Islet of Langerhans (tissue), 1 donor: ENCODE measurements around the gene TDRD6.
"Not testable (repeated sequence)": the region's sequence is repeated elsewhere in the genome, so short reads cannot be mapped to it uniquely, and the experiment has no call there.

Source experiments
- FAIRE-seq: peaks from one replicate; lab custom pipeline; 2011; peaks lifted over from hg19 to GRCh38; lab: Jason Lieb, UNC

TDRD6 gene, protein sequence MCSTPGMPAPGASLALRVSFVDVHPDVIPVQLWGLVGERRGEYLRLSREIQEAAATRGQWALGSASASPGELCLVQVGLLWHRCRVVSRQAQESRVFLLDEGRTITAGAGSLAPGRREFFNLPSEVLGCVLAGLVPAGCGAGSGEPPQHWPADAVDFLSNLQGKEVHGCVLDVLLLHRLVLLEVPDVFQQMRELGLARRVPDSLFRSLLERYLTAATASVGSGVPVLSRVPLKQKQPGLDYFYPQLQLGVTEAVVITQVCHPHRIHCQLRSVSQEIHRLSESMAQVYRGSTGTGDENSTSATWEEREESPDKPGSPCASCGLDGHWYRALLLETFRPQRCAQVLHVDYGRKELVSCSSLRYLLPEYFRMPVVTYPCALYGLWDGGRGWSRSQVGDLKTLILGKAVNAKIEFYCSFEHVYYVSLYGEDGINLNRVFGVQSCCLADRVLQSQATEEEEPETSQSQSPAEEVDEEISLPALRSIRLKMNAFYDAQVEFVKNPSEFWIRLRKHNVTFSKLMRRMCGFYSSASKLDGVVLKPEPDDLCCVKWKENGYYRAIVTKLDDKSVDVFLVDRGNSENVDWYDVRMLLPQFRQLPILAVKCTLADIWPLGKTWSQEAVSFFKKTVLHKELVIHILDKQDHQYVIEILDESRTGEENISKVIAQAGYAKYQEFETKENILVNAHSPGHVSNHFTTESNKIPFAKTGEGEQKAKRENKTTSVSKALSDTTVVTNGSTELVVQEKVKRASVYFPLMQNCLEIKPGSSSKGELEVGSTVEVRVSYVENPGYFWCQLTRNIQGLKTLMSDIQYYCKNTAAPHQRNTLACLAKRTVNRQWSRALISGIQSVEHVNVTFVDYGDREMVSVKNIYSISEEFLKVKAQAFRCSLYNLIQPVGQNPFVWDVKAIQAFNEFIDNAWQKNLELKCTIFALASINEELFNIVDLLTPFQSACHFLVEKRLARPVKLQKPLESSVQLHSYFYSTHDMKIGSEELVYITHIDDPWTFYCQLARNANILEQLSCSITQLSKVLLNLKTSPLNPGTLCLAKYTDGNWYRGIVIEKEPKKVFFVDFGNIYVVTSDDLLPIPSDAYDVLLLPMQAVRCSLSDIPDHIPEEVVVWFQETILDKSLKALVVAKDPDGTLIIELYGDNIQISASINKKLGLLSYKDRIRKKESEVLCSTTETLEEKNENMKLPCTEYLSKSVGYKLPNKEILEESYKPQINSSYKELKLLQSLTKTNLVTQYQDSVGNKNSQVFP (N-terminal part only)

DNA sequence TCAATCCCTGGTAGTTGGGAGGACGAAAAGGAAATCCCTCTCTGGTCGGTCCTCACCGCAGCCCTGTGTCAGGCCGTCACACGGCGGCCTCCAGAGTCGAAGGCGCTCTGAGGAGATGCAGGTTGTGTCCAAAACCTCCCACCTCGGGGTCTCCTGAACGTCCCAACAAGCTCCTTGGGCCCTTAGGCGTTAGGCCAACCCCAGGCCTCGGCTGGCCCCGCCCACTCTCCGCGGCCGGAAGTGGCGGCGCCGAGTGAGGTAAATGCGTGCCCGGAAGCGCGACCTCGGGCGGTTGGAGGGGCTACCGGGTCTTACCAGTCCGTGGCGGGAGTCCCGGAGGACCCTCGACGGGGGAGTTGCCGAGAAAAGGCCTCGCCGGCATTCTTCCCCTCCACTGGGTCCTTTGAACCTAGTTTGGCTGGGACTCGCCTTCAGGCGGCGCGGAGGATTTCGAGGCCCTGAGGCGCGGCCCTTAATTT lies at the start of gene TDRD6:
Gene TDRD6 (plus strand): TSS at position 267 of the 479 bp plus-strand sequence. CDS start 244 bp downstream, outside the sequence.
- FAIRE-seq, result no peak

DNA sequence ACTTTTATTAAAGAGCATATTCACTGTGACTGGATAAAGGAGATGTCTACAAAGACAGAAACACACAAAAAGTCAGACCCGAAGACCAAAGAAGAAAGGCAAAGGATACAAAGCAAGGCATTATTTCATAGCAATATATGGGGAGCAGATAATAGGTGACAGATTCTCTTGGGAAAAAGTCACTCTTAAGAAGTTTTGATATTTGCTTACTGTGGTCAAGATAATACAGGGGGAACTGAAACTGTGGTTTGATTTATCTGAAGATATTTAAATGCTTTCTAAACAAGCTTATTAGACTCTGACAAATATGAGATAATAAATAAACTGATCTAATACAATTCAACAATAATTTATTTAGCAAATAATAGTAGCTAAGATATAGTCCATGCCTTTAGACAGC lies 49.8 kb upstream of the TDRD6 start:
- peak; percentile 5 for FAIRE-seq

DNA sequence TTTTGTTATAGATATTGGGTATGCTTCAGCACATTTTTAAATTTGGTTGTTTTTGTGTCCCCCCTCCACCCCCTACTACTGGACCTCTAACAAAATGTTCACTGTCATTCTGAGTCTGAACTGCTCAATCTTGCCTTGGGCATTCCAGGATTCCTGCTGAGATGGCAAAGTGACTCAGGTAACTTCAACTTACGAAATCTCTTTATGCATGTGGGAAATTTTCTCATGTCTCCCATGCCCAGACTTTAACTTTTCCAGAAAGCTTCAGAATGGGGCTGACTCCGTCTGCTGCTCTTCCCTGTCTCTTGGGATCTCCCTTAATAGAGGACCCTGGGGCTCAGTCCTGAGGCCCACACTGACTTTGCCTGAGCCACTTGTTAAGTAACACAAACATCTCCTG lies 49.0 kb upstream of the TDRD6 start:
- no peak for FAIRE-seq

- FAIRE-seq, result no peak
Observed at GRCh38 chr6:46642928-46643751, 44.5 kb upstream of the TDRD6 start.

DNA sequence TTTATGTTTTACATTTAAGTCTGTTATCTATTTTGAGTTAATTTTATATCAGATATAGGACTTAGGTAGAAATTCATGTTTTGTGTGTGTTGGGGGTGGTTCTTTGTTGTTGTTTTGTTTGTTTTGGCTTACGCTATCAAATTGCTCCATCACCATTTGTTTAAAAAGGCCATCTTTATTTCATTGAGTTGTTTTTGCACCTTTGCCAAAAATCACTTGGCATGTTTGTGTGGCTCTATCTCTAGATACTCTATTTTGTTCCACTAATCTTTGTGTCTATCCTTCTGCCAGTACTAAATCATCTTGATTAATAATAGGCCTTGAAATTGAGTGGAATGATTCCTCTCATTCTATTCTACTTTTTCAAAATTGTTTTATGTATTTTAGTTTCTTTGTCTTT lies 42.4 kb upstream of the TDRD6 start:
- no peak for FAIRE-seq

DNA sequence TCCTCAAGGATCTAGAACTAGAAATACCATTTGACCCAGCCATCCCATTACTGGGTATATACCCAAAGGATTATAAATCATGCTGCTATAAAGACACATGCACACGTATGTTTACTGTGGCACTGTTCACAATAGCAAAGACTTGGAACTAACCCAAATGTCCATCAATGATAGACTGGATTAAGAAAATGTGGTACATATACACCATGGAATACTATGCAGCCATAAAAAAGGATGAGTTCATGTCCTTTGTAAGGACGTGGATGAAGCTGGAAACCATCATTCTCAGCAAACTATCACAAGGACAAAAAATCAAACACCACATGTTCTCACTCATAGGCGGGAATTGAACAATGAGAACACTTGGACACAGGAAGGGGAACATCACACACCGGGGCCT lies 39.6 kb upstream of the TDRD6 start:
- FAIRE-seq, result not testable (repeated sequence)

- FAIRE-seq, result peak; percentile 98
Observed at GRCh38 chr6:46648869-46649492, 38.7 kb upstream of the TDRD6 start.

DNA sequence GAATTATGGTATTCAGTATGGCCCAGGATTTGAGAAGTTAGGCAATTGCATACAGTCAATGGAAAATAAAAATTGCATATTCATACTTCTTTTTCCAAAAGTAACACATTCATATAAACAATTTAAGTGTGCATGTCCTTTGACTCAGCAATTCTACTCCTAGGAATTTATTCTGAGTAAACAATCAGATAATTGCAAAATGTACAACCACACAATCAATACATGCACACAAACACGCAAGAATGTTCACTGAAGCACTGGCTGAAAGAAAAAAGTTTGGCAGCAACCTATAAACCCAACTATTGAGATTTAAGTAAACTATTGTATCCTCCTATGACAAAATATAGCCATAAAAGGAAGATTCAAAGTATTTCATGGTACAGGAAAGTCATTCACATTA lies 36.7 kb upstream of the TDRD6 start:
- no peak for FAIRE-seq

DNA sequence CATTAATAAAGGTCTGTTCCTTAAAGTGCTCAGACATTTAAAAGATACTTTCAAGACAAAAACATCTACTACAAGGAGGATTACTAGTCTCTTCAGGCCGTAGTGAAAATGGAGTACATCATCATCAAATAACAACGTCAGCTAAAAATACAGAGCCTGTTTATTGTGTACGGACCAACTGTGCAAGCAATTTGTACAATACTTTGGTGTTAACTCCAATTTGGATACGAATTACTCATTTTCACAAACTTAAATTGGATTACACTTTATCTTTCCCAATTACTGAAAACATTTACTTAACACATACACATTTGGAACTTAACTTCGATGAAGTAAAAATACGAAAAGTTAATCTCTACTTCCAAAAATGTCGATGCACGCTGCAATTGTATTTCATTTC lies 35.9 kb upstream of the TDRD6 start:
- FAIRE-seq, result peak; percentile 95

- FAIRE-seq, result no peak
Observed at GRCh38 chr6:46652232-46652602, 35.5 kb upstream of the TDRD6 start.

- peak; percentile 74 for FAIRE-seq
Observed at GRCh38 chr6:46652603-46653438, 34.9 kb upstream of the TDRD6 start, which contains the start of the genes CYP39A1 and SLC25A27. TSS of gene CYP39A1 (minus strand) at chr6:46652818. CDS start at chr6:46652582, 236 bp downstream. TSS of gene SLC25A27 (plus strand) at chr6:46652975. CDS start at chr6:46653193, 218 bp downstream.

DNA sequence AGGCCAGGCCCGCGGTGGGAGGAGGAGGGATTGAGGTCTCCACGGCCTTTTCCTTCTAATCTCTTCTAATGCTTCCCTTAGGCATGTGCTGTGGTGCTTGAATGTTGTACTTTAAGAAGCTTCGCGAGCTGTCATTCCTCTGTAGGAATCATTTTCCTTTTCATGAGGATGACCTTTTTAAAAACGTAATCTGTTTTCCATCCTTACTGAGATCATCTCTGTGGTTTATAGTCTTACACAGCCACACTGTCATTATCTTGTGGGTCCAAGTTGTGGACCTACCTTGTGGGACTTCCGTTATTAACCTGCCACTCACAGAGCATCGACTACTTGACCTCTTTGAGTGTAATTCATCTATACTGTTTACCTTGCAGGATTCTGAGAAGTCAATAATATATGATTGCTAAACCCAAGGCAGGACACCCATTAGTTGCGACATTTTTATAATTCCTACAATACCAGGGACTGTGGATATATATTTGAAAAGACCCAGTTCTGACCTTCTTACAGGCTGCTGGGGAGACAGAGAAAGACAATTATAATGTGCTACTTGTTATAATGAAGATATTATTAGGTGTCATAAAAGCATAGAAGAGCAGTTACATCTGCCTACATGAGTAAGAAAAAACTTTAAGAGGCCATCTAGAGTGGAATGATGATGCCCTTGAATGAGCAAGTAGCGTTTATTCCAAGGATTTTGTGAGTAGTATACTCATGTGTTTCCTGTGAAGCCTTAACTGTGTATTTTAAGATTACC lies 34.1 kb upstream of the TDRD6 start:
- peak; percentile 36 for FAIRE-seq

DNA sequence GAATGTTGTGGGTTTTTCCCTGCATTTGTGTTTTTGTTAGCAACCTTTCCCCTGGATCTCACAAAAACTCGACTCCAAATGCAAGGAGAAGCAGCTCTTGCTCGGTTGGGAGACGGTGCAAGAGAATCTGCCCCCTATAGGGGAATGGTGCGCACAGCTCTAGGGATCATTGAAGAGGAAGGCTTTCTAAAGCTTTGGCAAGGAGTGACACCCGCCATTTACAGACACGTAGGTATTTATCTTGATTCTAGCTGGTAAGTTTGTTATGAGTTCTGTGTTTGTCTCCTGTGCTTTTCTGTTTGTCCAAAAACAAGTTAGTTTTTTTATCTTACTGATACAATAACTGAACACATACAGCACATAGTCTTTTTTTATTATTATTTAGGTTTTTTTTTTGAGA lies 31.9 kb upstream of the TDRD6 start:
- FAIRE-seq, result no peak

GRCh38 chr6:46657642-46658041 lies 30.0 kb upstream of the TDRD6 start:
- no peak for FAIRE-seq

- FAIRE-seq, result no peak
Observed at GRCh38 chr6:46661483-46661882, 26.2 kb upstream of the TDRD6 start.

DNA sequence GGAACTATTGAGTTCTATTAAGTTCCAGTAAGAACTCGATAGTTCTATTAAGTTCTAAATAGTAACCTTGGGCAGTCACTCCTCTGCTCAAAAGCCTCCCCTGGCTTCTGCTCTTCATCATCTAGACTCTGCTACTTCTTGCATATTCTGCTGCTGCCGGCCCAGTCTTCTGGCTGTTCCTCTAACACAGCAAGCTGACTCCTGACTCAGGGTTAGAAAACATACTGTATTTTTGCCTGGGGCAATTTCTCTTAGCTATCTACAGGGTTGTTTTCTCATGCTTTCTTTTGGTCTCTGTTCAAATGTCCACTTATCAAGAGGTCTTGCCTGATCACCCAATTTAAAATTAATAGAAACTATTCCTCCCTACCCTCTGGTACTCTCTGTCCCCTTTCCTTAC lies 20.3 kb upstream of the TDRD6 start:
- FAIRE-seq, result no peak

DNA sequence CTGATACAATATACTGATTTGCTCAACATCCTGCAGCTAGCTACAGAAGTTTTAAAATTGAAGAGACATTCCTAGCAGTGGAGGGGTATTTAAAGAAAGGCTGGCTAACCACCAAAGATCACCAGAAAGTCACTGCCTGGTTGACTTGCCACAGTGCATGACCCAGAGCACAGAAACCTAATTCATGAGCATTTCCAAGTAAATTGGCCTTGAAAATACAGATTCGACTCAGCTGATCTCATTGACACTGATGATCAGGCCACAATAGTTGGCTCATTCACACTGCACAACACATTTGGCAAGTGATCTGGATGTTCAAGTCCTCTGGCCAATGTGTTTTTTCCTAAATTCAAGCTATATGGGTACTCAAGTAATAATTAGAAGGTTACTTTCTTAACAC lies 13.3 kb upstream of the TDRD6 start:
- no peak for FAIRE-seq

DNA sequence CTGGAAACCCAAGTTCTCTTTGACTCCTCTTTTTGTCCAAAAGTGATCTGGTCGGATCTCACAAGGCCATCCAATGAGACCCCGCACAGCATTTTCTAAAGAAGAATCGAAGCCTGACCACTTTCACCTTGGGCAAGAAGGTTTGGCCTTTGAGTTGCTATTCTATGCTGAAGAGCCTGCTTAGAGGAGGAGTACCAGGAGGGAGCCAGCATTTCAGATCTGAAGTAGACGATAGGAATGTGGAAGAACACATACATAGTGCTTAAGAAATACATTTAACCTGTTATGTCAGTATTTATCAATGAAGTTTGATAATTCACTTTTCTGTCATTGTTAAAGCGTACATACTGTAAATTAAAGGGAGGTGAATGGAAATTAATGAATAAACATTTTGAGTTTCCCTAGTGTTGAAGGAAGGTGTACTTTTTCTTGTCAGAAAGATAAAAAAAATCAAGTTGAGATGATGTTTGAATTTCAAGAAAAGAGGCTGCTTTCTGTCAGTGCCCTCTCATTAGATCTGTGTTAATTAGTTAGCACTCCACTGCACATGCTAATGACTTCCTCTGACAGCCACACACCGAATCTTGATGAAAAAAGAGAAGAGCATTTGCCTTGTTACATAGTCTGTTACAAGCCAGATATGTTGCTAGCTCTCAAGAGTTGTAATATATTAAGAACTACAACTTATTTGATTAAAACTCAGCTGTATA lies 10.9 kb upstream of the TDRD6 start:
- no peak for FAIRE-seq

DNA sequence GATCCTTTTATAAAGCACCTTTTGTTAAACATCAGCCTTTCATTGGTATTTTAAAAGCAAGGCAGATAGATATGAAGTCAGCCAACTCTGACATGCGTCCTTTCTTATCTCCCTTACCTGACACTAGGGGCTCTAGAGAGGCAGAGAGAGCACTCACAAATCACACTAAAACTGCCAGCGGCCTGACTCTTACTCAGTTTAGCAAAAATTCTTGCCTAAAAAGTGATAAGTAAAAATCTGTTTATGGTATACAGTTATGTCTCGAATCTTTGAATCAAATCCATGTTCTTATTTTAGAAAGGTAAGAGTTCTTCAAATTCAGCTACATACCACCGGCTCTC lies 10.4 kb upstream of the TDRD6 start:
- FAIRE-seq, result no peak
